Activated CD4-positive, alpha-beta memory T cell treated with anti-CD3 and anti-CD28 coated beads, Interleukin-2, amount 10 ng/mL, durations not matched to agents 7 days and 5 days (primary cell): ENCODE measurements around the gene USP34. TPM values are rescaled to one million over a fixed set of nuclear protein-coding genes. Genes with fewer than 3 reads are reported as not detected.
"Not testable (repeated sequence)": the region's sequence is repeated elsewhere in the genome, so short reads cannot be mapped to it uniquely, and the experiment has no call there.

ENCODE experiments used
- CTCF ChIA-PET: fragments of 350-600 bp; sonication (Branson Sonifier 250); formaldehyde crosslinking; loops from one replicate; lab custom pipeline; 2021; ENCODE audit warnings: antibody characterized with exemption, inconsistent platforms; lab: Charles Lee
- POLR2A ChIA-PET: fragments of 350-600 bp; sonication (Branson Sonifier 250); formaldehyde crosslinking; loops from one replicate; lab custom pipeline; 2021; ENCODE audit warnings: antibody characterized with exemption; lab: Charles Lee
- DNase-seq: peaks from one replicate; pipeline ENCODE4 v3.0.0-alpha.2; 2020
- H3K27ac Mint-ChIP-seq: one replicate; pipeline ENCODE4 v1.8.0; 2021; ENCODE audit warnings: mild to moderate bottlenecking, mixed read lengths
- H3K27me3 Mint-ChIP-seq: one replicate; pipeline ENCODE4 v1.8.0; 2021; ENCODE audit warnings: mixed read lengths
- H3K36me3 Mint-ChIP-seq: one replicate; pipeline ENCODE4 v1.8.0; 2021; ENCODE audit warnings: low read depth, mixed read lengths
- H3K4me1 Mint-ChIP-seq: one replicate; pipeline ENCODE4 v1.8.0; 2021; ENCODE audit warnings: mixed read lengths
- H3K4me3 Mint-ChIP-seq: one replicate; pipeline ENCODE4 v1.8.0; 2021; ENCODE audit warnings: mild to moderate bottlenecking, mixed read lengths
- H3K9me3 Mint-ChIP-seq: one replicate; pipeline ENCODE4 v1.8.0; 2021; ENCODE audit warnings: mixed read lengths
- total RNA-seq, 2 experiments: library from RNA; stranded (reverse); gene quantifications; one replicate each; pipeline ENCODE4 v1.2.3, GENCODE V29; 2021

USP34 gene
- total RNA-seq, 2 experiments from 2014 or later, result 77.5 to 79.4 TPM

DNA sequence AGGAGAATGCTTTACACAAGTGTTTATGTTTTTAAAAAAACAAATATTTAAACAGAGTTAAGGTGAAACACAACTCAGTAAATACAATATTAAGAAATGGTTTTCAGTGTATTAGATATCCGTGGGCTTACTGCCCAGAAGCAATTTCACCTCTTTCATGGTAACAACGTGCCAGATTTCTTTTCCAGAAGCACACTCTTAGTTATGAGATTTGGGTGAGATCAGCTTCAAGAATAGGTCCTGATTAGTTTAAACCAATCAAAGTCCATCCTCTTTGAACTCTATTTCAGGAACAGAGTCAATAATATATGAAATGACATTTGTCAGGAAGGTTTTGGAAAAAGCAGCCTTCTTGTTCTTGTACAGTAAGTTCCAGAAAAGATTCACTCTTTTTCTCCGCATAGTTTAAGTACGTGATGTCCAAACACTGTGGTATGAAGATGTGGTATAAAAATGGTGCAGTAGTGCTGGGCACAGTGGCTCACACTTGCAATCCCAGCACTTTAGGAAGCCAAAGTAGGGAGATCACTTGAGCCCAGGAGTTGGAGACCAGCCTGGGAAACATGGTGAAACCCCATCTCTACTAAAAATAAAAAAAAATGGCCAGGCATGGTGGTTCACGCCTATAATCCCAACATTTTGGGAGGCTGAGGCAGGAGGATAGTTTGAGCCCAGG, 14.7 kb downstream of the USP34 start:
- Mint-ChIP-seq H3K27ac (no peak overlapping the region), H3K4me1 (peaks cover 37% of the 10 kb centered on the region), H3K27me3 (no peaks in the 10 kb centered on the region), H3K36me3 (peaks cover 25% of the 10 kb centered on the region), H3K9me3 (no peaks in the 10 kb centered on the region), H3K4me3 (no peak overlapping the region)
- POLR2A ChIA-PET, result no interaction called here
- CTCF ChIA-PET, result no interaction called here
- DNase-seq, result no peak

DNA sequence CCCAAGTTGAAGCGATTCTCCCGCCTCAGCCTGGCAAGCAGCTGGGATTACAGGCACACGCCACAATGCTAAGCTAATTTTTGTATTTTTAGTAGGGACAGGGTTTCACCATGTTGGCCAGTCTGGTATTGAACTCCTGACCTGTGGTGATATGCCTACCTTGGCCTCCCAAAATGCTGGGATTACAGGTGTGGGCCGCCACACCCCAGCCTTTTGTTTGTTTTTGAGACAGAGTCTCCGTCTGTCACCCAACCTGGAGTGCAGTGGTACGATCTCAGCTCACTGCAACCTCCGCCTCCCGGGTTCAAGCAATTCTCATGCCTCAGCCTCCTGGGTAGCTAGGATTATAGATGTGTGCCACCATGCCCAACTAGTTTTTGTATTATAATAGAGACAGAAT, 15.9 kb downstream of the USP34 start:
- CTCF ChIA-PET, DNase-seq, H3K27me3 Mint-ChIP-seq, H3K9me3 Mint-ChIP-seq, H3K4me3 Mint-ChIP-seq, POLR2A ChIA-PET, H3K27ac Mint-ChIP-seq: not testable (repeated sequence)
- H3K36me3 Mint-ChIP-seq, result peaks cover 28% of the 10 kb centered on the region
- peaks cover 37% of the 10 kb centered on the region for H3K4me1 Mint-ChIP-seq

- no peaks in the 10 kb centered on the region for H3K9me3 Mint-ChIP-seq
- CTCF ChIA-PET, result no interaction called here
- no peak overlapping the region for H3K4me3 Mint-ChIP-seq
- no peak overlapping the region for H3K27ac Mint-ChIP-seq
- POLR2A ChIA-PET, result no interaction called here
- H3K27me3 Mint-ChIP-seq, result no peaks in the 10 kb centered on the region
- peaks cover 37% of the 10 kb centered on the region for H3K4me1 Mint-ChIP-seq
- H3K36me3 Mint-ChIP-seq, result peaks cover 30% of the 10 kb centered on the region
- DNase-seq, result no peak
Measured at GRCh38 chr2:61454383-61454782, 16.5 kb downstream of the USP34 start.

DNA sequence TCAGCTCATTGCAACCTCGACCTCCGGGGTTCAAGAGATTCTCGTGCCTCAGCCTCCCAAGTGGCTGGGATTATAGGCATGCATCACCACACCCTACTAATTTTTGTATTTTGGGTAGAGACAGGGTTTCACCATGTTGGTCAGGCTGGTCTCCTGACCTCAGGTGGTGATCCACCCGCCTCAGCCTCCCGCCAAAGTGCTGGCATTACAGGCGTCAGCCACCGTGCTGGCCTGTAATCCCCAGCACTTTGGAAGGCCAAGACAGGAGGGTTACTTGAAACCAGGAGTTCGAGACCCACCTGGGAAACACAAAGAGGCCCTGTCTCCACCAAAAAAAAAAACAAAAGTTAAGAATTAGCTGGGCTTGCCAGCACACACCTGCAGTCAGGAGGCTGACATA, 18.5 kb downstream of the USP34 start:
- no peak for DNase-seq
- ChIA-PET CTCF (no interaction called here), POLR2A (interaction anchor here (0.7 kb wide), 1 partner anchor 52 kb away, joined by 3 read pairs; no protein-coding TSS in a partner anchor)
- Mint-ChIP-seq H3K27me3 (no peaks in the 10 kb centered on the region), H3K4me3 (no peak overlapping the region), H3K27ac (no peak overlapping the region), H3K4me1 (peaks cover 19% of the 10 kb centered on the region), H3K36me3 (peaks cover 26% of the 10 kb centered on the region), H3K9me3 (no peaks in the 10 kb centered on the region)

- H3K27me3 Mint-ChIP-seq, result no peaks in the 10 kb centered on the region
- ChIA-PET CTCF (interaction anchor here (0.8 kb wide), 1 partner anchor 25 kb away, joined by 3 read pairs; no protein-coding TSS in a partner anchor), POLR2A (no interaction called here)
- H3K9me3 Mint-ChIP-seq, result no peaks in the 10 kb centered on the region
- peaks cover 26% of the 10 kb centered on the region for H3K36me3 Mint-ChIP-seq
- H3K27ac Mint-ChIP-seq, result no peak overlapping the region
- H3K4me3 Mint-ChIP-seq, result no peak overlapping the region
- H3K4me1 Mint-ChIP-seq, result peaks cover 15% of the 10 kb centered on the region
- no peak for DNase-seq
Measured at GRCh38 chr2:61451178-61451577, 19.7 kb downstream of the USP34 start.

GRCh38 chr2:61450144-61450543, 20.7 kb downstream of the USP34 start:
- Mint-ChIP-seq H3K27me3 (no peaks in the 10 kb centered on the region), H3K36me3 (peaks cover 20% of the 10 kb centered on the region), H3K27ac (no peak overlapping the region), H3K9me3 (no peaks in the 10 kb centered on the region), H3K4me3 (no peak overlapping the region), H3K4me1 (peaks cover 12% of the 10 kb centered on the region)
- CTCF ChIA-PET, result interaction anchor here (0.6 to 0.7 kb wide), 2 partner anchors 18 to 128 kb away, joined by 3 read pairs; no protein-coding TSS in a partner anchor
- POLR2A ChIA-PET, result no interaction called here
- no peak for DNase-seq

DNA sequence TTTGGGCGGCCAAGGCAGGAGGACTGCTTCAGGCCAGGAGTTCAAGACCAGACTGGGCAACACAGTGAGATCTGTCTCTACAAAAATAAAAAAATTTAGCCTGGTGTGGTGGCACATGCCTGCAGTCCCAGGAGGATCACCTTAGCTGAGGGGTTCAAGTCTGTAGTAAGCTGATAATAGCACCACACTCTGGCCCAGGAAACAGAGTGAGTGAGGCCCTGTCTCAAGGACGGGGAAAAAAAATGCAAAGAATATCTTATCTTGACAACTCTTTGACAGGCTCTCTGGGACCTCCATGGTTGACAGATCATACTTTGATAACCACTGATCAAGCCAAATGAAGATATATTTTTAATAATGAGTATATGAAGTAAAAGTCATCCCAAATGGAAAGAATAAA, 22.7 kb downstream of the USP34 start:
- peaks cover 9% of the 10 kb centered on the region for H3K4me1 Mint-ChIP-seq
- ChIA-PET POLR2A (no interaction called here), CTCF (no interaction called here)
- peaks cover 33% of the 10 kb centered on the region for H3K36me3 Mint-ChIP-seq
- no peak for DNase-seq
- no peaks in the 10 kb centered on the region for H3K27me3 Mint-ChIP-seq
- H3K9me3 Mint-ChIP-seq, result no peaks in the 10 kb centered on the region
- H3K4me3 Mint-ChIP-seq, result no peak overlapping the region
- H3K27ac Mint-ChIP-seq, result no peak overlapping the region

- H3K36me3 Mint-ChIP-seq, result peaks cover 37% of the 10 kb centered on the region
- H3K4me3 Mint-ChIP-seq, POLR2A ChIA-PET, DNase-seq, H3K9me3 Mint-ChIP-seq, H3K27me3 Mint-ChIP-seq, H3K27ac Mint-ChIP-seq: not testable (repeated sequence)
- peaks cover 18% of the 10 kb centered on the region for H3K4me1 Mint-ChIP-seq
- CTCF ChIA-PET, result interaction anchor here (0.6 to 0.7 kb wide), 2 partner anchors 56 to 79 kb away, joined by 3 to 4 read pairs; no protein-coding TSS in a partner anchor
Measured at GRCh38 chr2:61446971-61447370, 23.9 kb downstream of the USP34 start.

DNA sequence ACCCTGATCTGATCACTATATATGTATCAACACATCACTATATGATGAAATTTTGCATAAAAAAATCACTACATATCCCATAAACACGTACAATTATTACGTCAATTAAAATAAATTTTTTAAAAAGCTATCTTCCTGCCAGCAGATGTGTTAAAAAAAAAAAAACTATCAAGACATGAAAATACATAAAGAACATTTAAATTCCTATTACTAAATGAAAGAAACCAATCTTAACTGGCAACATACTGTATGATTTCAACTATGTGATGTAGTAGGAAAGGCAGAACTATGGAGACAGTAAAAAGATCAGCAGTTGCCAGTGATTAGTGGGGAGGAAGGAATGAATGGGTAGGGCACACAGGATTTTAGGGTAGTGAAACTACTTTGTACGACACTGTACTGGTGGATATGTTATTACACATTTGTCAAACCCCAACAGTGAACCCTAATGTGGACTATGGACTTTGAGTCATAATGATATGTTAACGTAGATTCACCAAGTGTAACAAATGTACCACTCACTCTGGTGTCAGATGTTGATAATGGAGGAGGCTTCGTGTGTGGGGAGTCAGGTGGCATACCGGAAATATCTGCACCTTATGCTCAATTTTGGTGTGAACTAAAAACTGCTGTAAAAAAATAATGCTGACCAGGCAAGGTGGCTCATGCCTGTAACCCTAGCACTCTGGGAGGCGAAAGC, 27.4 kb downstream of the USP34 start:
- Mint-ChIP-seq H3K4me3 (no peak overlapping the region), H3K27me3 (no peaks in the 10 kb centered on the region), H3K36me3 (peaks cover 33% of the 10 kb centered on the region), H3K9me3 (peaks cover 3% of the 10 kb centered on the region), H3K4me1 (peaks cover 24% of the 10 kb centered on the region), H3K27ac (no peak overlapping the region)
- DNase-seq, result no peak
- CTCF ChIA-PET, result interaction anchor here (0.8 kb wide), 1 partner anchor 16 kb away, joined by 3 read pairs; no protein-coding TSS in a partner anchor
- POLR2A ChIA-PET, result no interaction called here

GRCh38 chr2:61439241-61440002, 31.5 kb downstream of the USP34 start:
- Mint-ChIP-seq H3K4me3 (no peak overlapping the region), H3K27ac (no peak overlapping the region), H3K4me1 (peaks cover 37% of the 10 kb centered on the region), H3K9me3 (peaks cover 12% of the 10 kb centered on the region), H3K27me3 (no peaks in the 10 kb centered on the region), H3K36me3 (peaks cover 49% of the 10 kb centered on the region)
- ChIA-PET POLR2A (no interaction called here), CTCF (interaction anchor here (1.2 kb wide), 1 partner anchor 13 kb away, joined by 7 read pairs; no protein-coding TSS in a partner anchor)
- no peak for DNase-seq

DNA sequence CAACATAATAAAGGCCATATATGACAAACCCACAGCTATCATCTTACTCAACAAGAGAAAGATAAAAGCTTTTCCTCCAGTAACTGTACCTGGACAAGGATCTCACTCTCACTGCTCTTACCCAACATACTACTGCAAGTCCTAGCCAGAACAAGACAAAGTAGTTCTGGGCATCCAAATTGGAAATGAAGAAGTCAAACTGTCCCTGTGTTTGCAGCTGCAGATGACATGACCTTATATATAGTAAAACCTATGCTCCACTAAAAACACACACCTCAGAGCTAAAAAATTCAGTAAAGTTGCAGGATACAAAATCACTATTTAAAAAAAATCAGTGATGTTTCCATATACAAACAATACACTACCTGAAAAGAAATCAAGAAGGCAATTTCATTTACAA, 32.2 kb downstream of the USP34 start:
- no peak for DNase-seq
- Mint-ChIP-seq H3K36me3 (peaks cover 44% of the 10 kb centered on the region), H3K27me3 (no peaks in the 10 kb centered on the region), H3K9me3 (peaks cover 12% of the 10 kb centered on the region), H3K27ac (no peak overlapping the region), H3K4me1 (peaks cover 40% of the 10 kb centered on the region), H3K4me3 (no peak overlapping the region)
- ChIA-PET POLR2A (no interaction called here), CTCF (interaction anchor here (1.2 kb wide), 1 partner anchor 12 kb away, joined by 7 read pairs; no protein-coding TSS in a partner anchor)

GRCh38 chr2:61437170-61437569, 33.7 kb downstream of the USP34 start:
- H3K4me1 Mint-ChIP-seq, result peaks cover 33% of the 10 kb centered on the region
- CTCF ChIA-PET, result no interaction called here
- H3K27ac Mint-ChIP-seq, result no peak overlapping the region

GRCh38 chr2:61436092-61436491, 34.8 kb downstream of the USP34 start:
- ChIA-PET POLR2A (interaction anchor here (1.3 kb wide), 1 partner anchor 17 kb away, joined by 3 read pairs; no protein-coding TSS in a partner anchor), CTCF (no interaction called here)
- peaks cover 31% of the 10 kb centered on the region for H3K4me1 Mint-ChIP-seq
- no peak overlapping the region for H3K4me3 Mint-ChIP-seq
- no peak overlapping the region for H3K27ac Mint-ChIP-seq
- peaks cover 30% of the 10 kb centered on the region for H3K36me3 Mint-ChIP-seq
- no peak for DNase-seq
- no peaks in the 10 kb centered on the region for H3K27me3 Mint-ChIP-seq
- peaks cover 12% of the 10 kb centered on the region for H3K9me3 Mint-ChIP-seq

More at GRCh38 chr2:61437170-61437569, 33.7 kb downstream of the USP34 start:
- Mint-ChIP-seq H3K27me3 (no peaks in the 10 kb centered on the region), H3K4me3 (no peak overlapping the region), H3K36me3 (peaks cover 33% of the 10 kb centered on the region), H3K9me3 (peaks cover 12% of the 10 kb centered on the region)
- no peak for DNase-seq
- POLR2A ChIA-PET, result no interaction called here
